Testis (tissue), 2 donors: ENCODE measurements around the gene KRTAP5-8.
"Not testable (repeated sequence)": the region's sequence is repeated elsewhere in the genome, so short reads cannot be mapped to it uniquely, and the experiment has no call there.

Experiments used
- CTCF ChIP-seq, 3 experiments: fragments of 450-650 bp in 2 of 3; fragments of 200-600 bp in 1 of 3; sonication (generic) in 1 of 3; IDR thresholded peaks; one replicate each; pipeline ENCODE4 v1.5.1; 2016 to 2019; ENCODE audit warnings: antibody characterized with exemption in 3 of 3, mild to moderate bottlenecking in 2 of 3, moderate library complexity in 1 of 3
- POLR2A ChIP-seq: fragments of 450-650 bp; IDR thresholded peaks from one replicate; pipeline ENCODE4 v1.6.1; 2017; ENCODE audit warnings: antibody characterized with exemption, mild to moderate bottlenecking, moderate library complexity

GRCh38 chr11:71576688-71577465, 39.1 kb downstream of the KRTAP5-8 start:
- not testable (repeated sequence) for TF ChIP-seq CTCF (IDR thresholded peaks at IDR 0.05); POLR2A
